Midbrain (tissue), 1 donor: ENCODE measurements around the gene NOVA2.
"Not testable (repeated sequence)": the region's sequence is repeated elsewhere in the genome, so short reads cannot be mapped to it uniquely, and the experiment has no call there.

Source experiments
- DNase-seq: peaks from one replicate; lab custom pipeline; 2025; lab: John Stamatoyannopoulos, UW

NOVA2 gene

GRCh38 chr19:45922281-45922680, 51.4 kb downstream of the NOVA2 start:
- no peak for DNase-seq

DNA sequence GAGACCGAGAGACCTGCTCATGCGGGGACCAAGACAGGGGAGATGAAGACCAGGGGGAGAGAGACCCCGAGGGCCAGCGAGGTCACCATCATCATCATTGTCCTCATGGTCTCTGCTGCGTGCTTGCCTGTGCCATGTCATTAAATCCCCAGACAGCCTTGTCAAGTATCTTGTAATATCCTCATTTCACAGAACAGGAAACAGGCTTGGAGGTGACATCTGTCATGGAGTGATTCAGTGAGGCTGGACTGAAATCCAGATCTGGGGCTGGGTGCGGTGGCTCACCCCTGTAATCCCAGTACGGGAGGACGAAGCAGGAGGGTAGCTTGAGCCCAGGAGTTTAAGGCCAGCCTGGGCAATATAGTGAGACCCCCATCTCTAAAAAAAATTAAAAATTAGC, 53.2 kb downstream of the NOVA2 start:
- no peak for DNase-seq

- peak; percentile 43 for DNase-seq
These were observed 54.0 kb downstream of the NOVA2 start for GRCh38 chr19:45919678-45920077.

DNA sequence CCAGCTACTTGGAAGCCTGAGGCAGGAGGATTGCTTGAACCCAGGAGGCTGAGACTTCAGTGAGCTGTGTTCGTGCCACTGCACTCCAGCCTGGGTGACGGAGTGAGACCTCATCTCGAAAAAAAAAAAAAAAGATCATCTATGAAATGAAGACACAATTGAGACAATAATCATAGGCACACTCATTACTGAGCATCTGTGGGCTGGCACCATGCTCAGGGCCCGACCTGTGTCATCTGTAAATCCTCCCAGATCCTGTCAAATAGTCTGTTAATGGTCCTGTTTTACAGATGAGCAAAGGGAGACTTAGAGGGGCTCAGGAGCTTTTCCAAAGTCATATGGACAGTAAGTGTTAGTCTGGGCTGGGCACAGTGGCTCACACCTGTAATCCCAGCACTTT, 54.9 kb downstream of the NOVA2 start:
- DNase-seq = no peak

DNA sequence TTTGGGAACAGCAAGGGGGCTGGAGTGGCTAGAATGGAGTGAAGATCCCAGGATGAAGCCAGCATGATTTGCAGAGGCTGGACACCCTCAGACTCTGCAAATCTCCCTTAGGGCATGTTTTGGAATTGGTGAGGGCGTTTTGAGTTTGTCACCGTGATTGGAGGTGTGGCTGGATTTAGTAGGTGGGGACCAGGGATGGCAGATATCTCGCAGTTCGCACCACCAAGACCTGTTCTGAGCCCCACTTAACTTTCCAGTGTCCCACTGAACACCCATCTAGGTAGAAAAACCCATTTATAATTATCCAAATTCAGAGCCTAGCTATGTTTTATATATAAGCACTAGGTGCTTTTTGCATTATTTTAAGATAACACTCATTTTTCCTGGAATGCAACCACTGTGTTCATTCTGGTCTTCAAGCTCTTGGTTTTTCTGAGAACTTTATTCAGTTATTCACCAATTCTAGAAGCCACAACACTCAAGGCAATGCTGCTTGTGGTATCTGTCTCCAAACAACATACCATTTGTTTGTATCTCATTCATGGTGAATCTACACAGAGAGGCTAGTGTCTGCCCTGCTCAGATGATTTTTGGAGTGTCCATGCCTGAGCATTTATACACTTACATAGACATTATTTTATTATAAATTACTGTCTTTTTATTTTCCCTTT, 56.1 kb downstream of the NOVA2 start:
- peak; percentile 45 for DNase-seq

GRCh38 chr19:45913874-45914830, 59.5 kb downstream of the NOVA2 start, which contains the start of gene NANOS2:
TSS of gene NANOS2 (minus strand) at chr19:45914778. CDS start at chr19:45914693, 85 bp downstream.
- no peak for DNase-seq

DNA sequence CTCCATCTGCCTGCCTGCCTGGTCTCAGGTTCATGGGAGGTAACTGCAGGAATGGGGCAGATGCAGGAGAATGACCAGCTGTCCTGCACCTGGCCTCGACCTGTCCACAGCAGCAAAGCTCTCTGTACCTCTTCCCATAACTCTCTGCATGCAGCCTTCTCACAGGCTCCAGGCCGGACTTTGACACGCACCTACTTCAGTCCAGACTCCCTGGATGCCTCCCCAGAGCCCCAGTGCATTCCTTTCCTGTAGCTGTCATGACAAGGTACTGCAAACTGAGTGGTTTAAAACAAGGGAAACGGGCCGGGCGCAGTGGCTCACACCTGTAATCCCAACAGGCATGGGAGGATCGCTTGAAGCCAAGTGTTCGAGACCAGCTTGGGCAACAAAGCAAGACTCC, 62.4 kb downstream of the NOVA2 start:
- DNase-seq = no peak

GRCh38 chr19:45908956-45909355, 64.7 kb downstream of the NOVA2 start:
- no peak for DNase-seq

- DNase-seq = no peak
These were observed 67.4 kb downstream of the NOVA2 start for GRCh38 chr19:45906221-45906620.

DNA sequence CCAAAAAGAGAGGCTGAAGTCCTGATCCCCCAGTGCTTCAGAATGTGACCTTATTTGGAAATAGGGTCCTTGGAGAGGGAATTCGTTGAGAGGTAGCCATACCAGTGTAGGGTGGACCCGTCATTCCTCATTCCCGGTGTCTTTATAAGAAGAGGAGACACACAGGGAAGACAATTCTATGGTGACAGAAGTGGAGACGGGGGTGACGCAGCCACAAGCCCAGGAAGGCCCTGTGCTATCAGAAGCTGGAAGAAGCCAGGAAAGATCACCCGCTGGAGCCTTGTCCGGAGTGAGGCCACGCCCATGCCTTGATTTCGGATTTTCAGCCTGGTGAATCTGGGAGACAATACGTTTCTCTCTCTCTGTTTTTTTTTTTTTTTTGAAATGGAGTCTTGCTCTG, 68.7 kb downstream of the NOVA2 start:
- no peak for DNase-seq

- peak; percentile 99 for DNase-seq
These were observed 70.7 kb downstream of the NOVA2 start for GRCh38 chr19:45902651-45903625.

DNA sequence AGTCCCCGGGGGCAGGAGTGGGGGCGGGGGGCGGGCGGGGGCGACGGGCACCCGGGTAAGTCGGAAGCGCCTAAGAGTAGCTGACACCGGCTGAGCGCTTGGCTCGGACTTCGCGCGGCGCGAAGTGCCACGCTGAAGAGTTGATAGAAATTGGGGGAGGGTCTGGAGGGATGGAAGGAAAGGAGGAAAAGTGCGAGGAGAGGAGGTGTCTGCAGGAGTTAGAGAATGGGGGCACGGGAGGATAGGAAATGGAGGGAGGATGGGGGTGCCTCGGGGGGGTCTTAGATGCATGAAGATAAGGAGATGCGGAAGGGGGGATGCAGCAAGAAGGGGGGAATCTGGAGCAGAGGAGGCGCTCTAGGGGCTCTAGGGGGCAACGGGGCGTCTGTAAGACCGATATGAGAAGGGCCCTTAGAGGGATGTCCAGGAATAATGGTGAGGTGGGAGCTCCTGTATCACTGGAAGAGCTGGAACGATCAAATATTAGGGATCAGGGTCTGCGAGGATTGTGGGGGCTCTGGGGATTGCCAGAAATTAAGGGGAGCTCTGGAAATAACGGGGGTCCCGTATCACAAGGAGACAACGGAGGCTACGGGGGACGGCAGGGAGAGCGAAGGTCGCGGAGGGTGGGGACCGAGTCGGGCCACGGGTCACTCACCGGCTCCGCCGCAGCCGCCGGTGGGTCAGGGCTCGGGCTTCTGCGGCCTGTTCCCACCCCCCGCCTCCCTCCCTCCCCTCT, 71.6 kb downstream of the NOVA2 start, which contains the start of gene MYPOP:
Gene MYPOP (minus strand): TSS at position 702 of the 739 bp plus-strand sequence. CDS start 840 bp downstream, outside the sequence.
- DNase-seq = no peak

- no peak for DNase-seq
These were observed 72.2 kb downstream of the NOVA2 start for GRCh38 chr19:45901432-45901911.

DNA sequence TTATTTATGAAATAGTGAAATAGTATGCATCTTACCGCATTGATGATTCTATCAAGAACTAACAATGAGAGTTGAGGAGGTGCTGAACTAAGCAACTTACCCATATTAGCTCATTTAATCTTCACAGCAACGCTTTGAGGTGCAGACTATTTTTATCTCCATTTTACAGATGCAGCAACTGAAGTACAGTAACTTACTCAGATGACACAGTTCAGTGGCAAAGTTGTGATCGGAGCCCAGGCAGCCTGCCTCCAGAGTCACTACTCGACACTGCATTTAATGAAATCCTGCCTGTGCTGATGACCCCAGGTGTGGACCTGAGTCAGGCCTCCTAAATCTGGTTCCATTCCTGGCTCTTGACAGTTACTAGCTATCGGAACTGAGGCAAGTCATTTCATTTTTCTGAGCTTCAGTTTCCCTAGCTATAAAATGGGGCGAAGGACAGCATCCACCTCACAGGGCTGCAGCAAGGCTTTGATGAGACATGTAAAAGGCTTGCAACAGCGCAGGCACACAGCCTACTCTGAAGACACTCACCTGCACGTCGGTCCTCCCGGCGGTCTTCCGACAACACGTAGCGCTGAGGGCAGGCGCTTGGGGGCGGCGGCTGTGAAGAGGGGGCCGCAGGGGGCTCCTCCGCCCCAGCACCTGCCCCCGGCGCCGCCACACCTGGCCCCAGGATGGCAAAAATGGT, 72.8 kb downstream of the NOVA2 start:
- no peak for DNase-seq

GRCh38 chr19:45899919-45900589, 73.6 kb downstream of the NOVA2 start:
- no peak for DNase-seq

GRCh38 chr19:45899253-45899652, 74.4 kb downstream of the NOVA2 start:
- DNase-seq = no peak

DNA sequence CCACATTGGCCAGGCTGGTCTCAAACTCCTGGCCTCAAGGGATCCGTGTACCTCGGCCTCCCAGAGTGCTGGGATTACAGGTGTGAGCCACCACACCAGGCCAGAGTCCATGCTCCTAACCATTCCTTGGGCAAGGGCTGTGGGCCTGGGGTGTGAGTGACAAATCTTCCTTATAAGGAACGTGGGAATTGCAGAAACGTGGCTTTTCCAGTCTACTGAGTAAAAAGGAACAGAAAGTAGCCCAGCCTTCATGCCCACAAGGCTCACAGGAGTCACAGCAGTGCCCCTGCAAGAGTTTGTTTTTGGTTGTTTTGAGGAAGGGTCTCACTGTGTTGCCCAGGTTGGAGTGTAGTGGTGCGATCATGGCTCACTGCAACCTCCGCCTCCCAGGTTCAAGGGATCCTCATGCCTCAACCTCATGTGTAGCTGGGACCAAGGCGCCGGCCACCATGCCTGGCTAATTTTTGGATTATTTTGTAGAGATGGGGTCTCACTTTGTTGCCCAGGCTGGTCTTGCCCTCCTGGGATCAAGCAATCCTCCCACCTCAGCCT, 76.3 kb downstream of the NOVA2 start:
- DNase-seq = no peak

- not testable (repeated sequence) for DNase-seq
These were observed 77.6 kb downstream of the NOVA2 start for GRCh38 chr19:45895983-45896599.

DNA sequence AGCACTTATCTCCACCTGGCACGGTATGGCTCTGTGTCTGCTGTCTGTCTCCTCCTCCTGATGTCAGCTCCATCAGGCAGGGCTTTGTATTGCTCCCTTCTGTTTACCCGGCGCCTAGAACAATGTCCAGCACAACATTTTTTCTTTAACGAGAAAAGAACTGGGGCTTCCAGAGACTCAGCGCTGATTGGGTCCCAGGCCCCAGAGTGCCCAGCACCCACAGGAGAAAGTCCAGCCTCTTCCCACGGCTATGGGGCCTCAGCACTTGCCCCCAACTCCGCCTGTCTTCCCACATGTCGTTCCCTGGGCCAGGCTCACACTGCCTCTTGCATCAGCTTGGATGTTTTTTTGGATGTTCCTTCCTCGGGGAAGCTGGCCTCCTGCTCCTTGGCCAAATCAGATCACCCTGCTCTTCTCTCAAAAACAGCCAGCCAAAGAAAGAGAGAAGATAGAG, 78.1 kb downstream of the NOVA2 start:
- no peak for DNase-seq
